Measurements from ENCODE around the gene RRP9.

DNA sequence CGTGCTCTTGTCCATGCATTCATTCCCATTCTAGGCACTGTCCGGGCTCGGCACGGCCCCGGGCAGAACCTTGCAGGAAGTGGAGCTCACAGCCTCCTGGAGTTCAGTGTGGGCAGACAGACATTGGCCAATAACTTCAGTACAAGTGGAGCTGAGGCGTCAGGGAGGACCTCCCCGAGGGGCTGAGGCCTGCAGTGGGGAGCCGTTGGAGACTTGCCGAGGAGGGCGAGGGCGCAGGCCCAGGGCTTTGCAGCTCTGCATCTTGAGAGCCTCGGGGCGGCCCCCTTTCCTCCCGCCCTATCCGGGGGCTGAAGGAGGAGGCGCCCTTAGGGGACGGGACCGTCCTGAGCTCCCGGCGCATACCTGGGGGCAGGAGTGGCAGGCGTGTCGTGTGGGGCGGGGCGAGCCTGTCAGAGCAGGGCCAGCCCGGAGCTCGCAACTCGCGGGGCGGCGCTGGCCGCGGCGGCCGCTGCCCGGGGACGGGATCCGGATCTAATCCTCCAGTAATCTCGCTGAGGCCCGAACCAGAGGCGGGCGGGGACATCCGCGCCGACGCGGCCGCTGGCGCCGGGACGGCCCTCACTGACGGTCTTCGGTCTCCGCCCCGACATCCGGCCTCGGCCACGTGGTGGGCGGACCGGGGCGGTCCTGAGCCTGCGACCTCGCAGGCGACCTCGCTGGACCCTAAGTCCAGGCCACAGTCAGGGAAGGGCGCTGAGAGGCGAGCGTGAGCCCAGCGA, 41.3 kb upstream of the RRP9 start, which contains the start of gene ACY1:
- TF ChIP-seq, protein P1, sequence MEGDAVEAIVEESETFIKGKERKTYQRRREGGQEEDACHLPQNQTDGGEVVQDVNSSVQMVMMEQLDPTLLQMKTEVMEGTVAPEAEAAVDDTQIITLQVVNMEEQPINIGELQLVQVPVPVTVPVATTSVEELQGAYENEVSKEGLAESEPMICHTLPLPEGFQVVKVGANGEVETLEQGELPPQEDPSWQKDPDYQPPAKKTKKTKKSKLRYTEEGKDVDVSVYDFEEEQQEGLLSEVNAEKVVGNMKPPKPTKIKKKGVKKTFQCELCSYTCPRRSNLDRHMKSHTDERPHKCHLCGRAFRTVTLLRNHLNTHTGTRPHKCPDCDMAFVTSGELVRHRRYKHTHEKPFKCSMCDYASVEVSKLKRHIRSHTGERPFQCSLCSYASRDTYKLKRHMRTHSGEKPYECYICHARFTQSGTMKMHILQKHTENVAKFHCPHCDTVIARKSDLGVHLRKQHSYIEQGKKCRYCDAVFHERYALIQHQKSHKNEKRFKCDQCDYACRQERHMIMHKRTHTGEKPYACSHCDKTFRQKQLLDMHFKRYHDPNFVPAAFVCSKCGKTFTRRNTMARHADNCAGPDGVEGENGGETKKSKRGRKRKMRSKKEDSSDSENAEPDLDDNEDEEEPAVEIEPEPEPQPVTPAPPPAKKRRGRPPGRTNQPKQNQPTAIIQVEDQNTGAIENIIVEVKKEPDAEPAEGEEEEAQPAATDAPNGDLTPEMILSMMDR (IDR thresholded peaks at IDR 0.05) = no peak
- TF ChIP-seq EZH2phosphoT487 (IDR thresholded peaks at IDR 0.05) = no peak
- no peak for TF ChIP-seq EZH2 (IDR thresholded peaks at IDR 0.05)

Measured in neural progenitor cell (in vitro differentiated cells).